ENCODE measurements around the gene NEK7.

- TF ChIP-seq EP300 (IDR thresholded peaks at IDR 0.05) (no peak), CTCF (IDR thresholded peaks at IDR 0.05) (no peak), POLR2A (IDR thresholded peaks at IDR 0.05) (no peak)
These were observed 4.9 kb downstream of the NEK7 start for GRCh38 chr1:198161718-198162090.

All from upper lobe of left lung (tissue), 4 donors.